HEK293T (cell line): ENCODE data around the gene C7.
"Not testable (repeated sequence)": the region's sequence is repeated elsewhere in the genome, so short reads cannot be mapped to it uniquely, and the experiment has no call there.

Experiments used
- CTCF ChIA-PET: fragments of 350-600 bp; formaldehyde crosslinking; extraction: SDS; loops from one replicate; lab custom pipeline; 2021; ENCODE audit warnings: antibody characterized with exemption, inconsistent platforms; lab: Yijun Ruan, JAX
- POLR2A ChIA-PET: fragments of 350-600 bp; formaldehyde crosslinking; extraction: SDS; loops from one replicate; lab custom pipeline; 2020; ENCODE audit warnings: antibody characterized with exemption, inconsistent platforms; lab: Yijun Ruan, JAX
- DNase-seq: peaks from one replicate; pipeline ENCODE4 v3.0.0; 2012; ENCODE audit warnings: mixed read lengths; ENCODE audit errors: extremely low spot score
- ARNT ChIP-seq: fragments of 450-650 bp; IDR thresholded peaks from 2 replicates; pipeline ENCODE4 v1.6.1; 2017; ENCODE audit warnings: mild to moderate bottlenecking
- BHLHE40 ChIP-seq: fragments of 450-650 bp; IDR thresholded peaks from 2 replicates; pipeline ENCODE4 v1.6.1; 2016; ENCODE audit warnings: mild to moderate bottlenecking, moderate library complexity, borderline replicate concordance
- CTBP1 ChIP-seq: fragments of 450-650 bp; IDR thresholded peaks from 2 replicates; pipeline ENCODE4 v1.6.1; 2016; ENCODE audit warnings: borderline replicate concordance
- ELF4 ChIP-seq: fragments of 450-650 bp; IDR thresholded peaks from 2 replicates; pipeline ENCODE4 v1.6.1; 2017; ENCODE audit warnings: antibody characterized with exemption
- FOXA1 ChIP-seq: fragments of 450-650 bp; IDR thresholded peaks from 2 replicates; pipeline ENCODE4 v1.6.1; 2016; ENCODE audit warnings: mild to moderate bottlenecking
- FOXK2 ChIP-seq: fragments of 450-650 bp; IDR thresholded peaks from 2 replicates; pipeline ENCODE4 v1.6.1; 2016; ENCODE audit warnings: mild to moderate bottlenecking
- FOXM1 ChIP-seq: fragments of 450-650 bp; IDR thresholded peaks from 2 replicates; pipeline ENCODE4 v1.6.1; 2017; ENCODE audit warnings: mild to moderate bottlenecking, borderline replicate concordance
- HDGF ChIP-seq: fragments of 450-650 bp; IDR thresholded peaks from 2 replicates; pipeline ENCODE4 v1.6.1; 2017; ENCODE audit warnings: antibody characterized with exemption, borderline replicate concordance
- L3MBTL2 ChIP-seq: fragments of 450-650 bp; conservative IDR thresholded peaks from 2 replicates; pipeline ENCODE4 v1.6.1; 2016; ENCODE audit warnings: mild to moderate bottlenecking
- LEF1 ChIP-seq: fragments of 450-650 bp; IDR thresholded peaks from 2 replicates; pipeline ENCODE4 v1.6.1; 2017; ENCODE audit warnings: mild to moderate bottlenecking, borderline replicate concordance
- NFRKB ChIP-seq: fragments of 450-650 bp; IDR thresholded peaks from 2 replicates; pipeline ENCODE4 v1.6.1; 2016; ENCODE audit warnings: mild to moderate bottlenecking, moderate library complexity
- PKNOX1 ChIP-seq: fragments of 450-650 bp; IDR thresholded peaks from 2 replicates; pipeline ENCODE4 v1.6.1; 2016
- SP1 ChIP-seq: fragments of 450-650 bp; IDR thresholded peaks from 2 replicates; pipeline ENCODE4 v1.6.1; 2017
- SUZ12 ChIP-seq: fragments of 450-650 bp; IDR thresholded peaks from 2 replicates; pipeline ENCODE4 v1.6.1; 2016; ENCODE audit warnings: mild to moderate bottlenecking
- TARDBP ChIP-seq: fragments of 450-650 bp; IDR thresholded peaks from 2 replicates; pipeline ENCODE4 v1.6.1; 2016
- ZNF384 ChIP-seq: fragments of 450-650 bp; IDR thresholded peaks from 2 replicates; pipeline ENCODE4 v1.6.1; 2016

Gene C7

GRCh38 chr5:41003670-41004376 is 94.5 kb downstream of the C7 start:
- DNase-seq, result no peak
- CTCF ChIA-PET, result no interaction called here
- POLR2A ChIA-PET, result no interaction called here
- TF ChIP-seq SUZ12 (no peak), HDGF (no peak), L3MBTL2 (no peak), TARDBP (no peak), ELF4 (no peak), FOXM1 (no peak), FOXK2 (no peak), ZNF384 (no peak), SP1 (no peak), LEF1 (no peak), NFRKB (no peak), ARNT (no peak), FOXA1 (no peak), PKNOX1 (no peak), BHLHE40 (no peak), CTBP1 (no peak)

- CTCF ChIA-PET, result no interaction called here
- POLR2A ChIA-PET, result no interaction called here
- no peak for TF ChIP-seq ZNF384
- no peak for TF ChIP-seq SP1
- TF ChIP-seq SUZ12, result no peak
- TF ChIP-seq CTBP1, result no peak
- TF ChIP-seq NFRKB, result no peak
- no peak for TF ChIP-seq FOXK2
- no peak for TF ChIP-seq FOXM1
- TF ChIP-seq ARNT, result no peak
- no peak for TF ChIP-seq LEF1
- TF ChIP-seq L3MBTL2, result no peak
- TF ChIP-seq PKNOX1, result no peak
- no peak for TF ChIP-seq TARDBP
- no peak for TF ChIP-seq HDGF
- TF ChIP-seq ELF4, result no peak
- TF ChIP-seq FOXA1, result no peak
- TF ChIP-seq BHLHE40, result no peak
- DNase-seq, result no peak
Observed at GRCh38 chr5:41004931-41005330, 95.6 kb downstream of the C7 start.

- ChIA-PET CTCF (no interaction called here), POLR2A (no interaction called here)
- DNase-seq, result no peak
- TF ChIP-seq SP1 (no peak), PKNOX1 (no peak), NFRKB (no peak), ELF4 (no peak), TARDBP (no peak), LEF1 (no peak), SUZ12 (no peak), FOXK2 (no peak), FOXA1 (no peak), HDGF (no peak), BHLHE40 (no peak), CTBP1 (no peak), ZNF384 (no peak)
Observed at GRCh38 chr5:41009232-41009631, 99.9 kb downstream of the C7 start.

- ChIA-PET POLR2A (no interaction called here), CTCF (no interaction called here)
- TF ChIP-seq SP1 (no peak), ZNF384 (no peak), BHLHE40 (no peak), LEF1 (no peak), FOXM1 (no peak), PKNOX1 (no peak), FOXK2 (no peak), NFRKB (no peak)
- no peak for DNase-seq
Observed at GRCh38 chr5:41010572-41010971, 101.3 kb downstream of the C7 start.

- ChIA-PET POLR2A (no interaction called here), CTCF (no interaction called here)
- DNase-seq, result no peak
- TF ChIP-seq TARDBP, result no peak
- no peak for TF ChIP-seq ARNT
- no peak for TF ChIP-seq SUZ12
- no peak for TF ChIP-seq SP1
- TF ChIP-seq NFRKB, result no peak
- TF ChIP-seq CTBP1, result no peak
- no peak for TF ChIP-seq FOXM1
- TF ChIP-seq HDGF, result no peak
- TF ChIP-seq ZNF384, result no peak
- TF ChIP-seq FOXA1, result no peak
Observed at GRCh38 chr5:41012318-41012717, 103.0 kb downstream of the C7 start.

GRCh38 chr5:41022600-41022999 is 113.3 kb downstream of the C7 start:
- POLR2A ChIA-PET, DNase-seq, CTCF ChIA-PET: not testable (repeated sequence)
